ENCODE measurements around the gene ATP1A4. TPM values are rescaled to one million over a fixed set of nuclear protein-coding genes. Genes with fewer than 3 reads are reported as not detected.

ATP1A4 gene
- total RNA-seq, 2 experiments from 2014 or later: not detected

DNA sequence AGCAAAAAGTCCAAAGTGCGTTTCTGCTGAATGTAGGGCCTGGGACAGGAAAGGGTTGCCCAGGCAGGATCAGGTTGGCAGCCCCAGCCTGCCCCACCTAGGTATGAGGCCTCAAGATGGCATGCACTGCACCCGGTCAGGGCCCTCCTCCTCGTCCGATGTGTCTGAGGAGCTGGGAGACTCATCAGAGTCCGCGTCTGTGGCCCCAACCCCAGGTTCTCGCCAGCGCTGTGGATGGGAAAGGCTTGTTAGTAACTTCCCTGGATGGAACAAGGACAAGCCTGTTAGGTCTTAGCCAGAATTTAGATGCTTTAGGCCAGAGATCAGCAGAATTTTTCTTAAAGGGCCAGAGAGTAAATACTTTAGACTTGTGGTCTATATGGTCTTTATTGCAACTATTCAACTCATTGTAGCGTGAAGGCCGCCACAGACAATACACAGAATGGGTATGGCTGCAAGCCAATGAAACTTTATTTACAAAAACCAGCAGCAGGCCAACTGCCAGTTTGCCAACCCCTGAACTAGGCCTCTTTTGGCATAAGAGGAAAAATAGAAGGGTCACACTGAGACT, 66.2 kb downstream of the ATP1A4 start:
- POLR2A ChIA-PET: interaction anchor here (1.2 to 1.5 kb wide), 2 partner anchors 10 to 13 kb away, joined by 3 to 4 read pairs; no protein-coding TSS in a partner anchor
- Histone ChIP-seq H2AFZ (ENCODE audit: low read length) (no peak overlapping the region), H3K9me2 (ENCODE audit: insufficient read depth, low read length) (no peaks in the 10 kb centered on the region), H3K4me3 (ENCODE audit: low read depth, low read length, poor library complexity, severe bottlenecking) (no peak overlapping the region), H3K4me2 (ENCODE audit: low read length) (no peak overlapping the region), H3K27ac (ENCODE audit: low read depth, low read length, poor library complexity, severe bottlenecking) (no peak overlapping the region), H4K20me1 (ENCODE audit: insufficient read depth, low read length) (no peaks in the 10 kb centered on the region), H3K4me1 (ENCODE audit: insufficient read depth, low read length, poor library complexity, severe bottlenecking) (no peaks in the 10 kb centered on the region), H3K9me3 (ENCODE audit: low read length) (no peaks in the 10 kb centered on the region), H3K79me2 (ENCODE audit: insufficient read depth, low read depth, low read length) (no peaks in the 10 kb centered on the region), H3K36me3 (ENCODE audit: insufficient read depth, low read length) (peaks cover 98% of the 10 kb centered on the region)
- no peak for TF ChIP-seq EZH2phosphoT487 (IDR thresholded peaks at IDR 0.05; ENCODE audit: borderline replicate concordance, low read depth, low read length)
- TF ChIP-seq, protein P1, sequence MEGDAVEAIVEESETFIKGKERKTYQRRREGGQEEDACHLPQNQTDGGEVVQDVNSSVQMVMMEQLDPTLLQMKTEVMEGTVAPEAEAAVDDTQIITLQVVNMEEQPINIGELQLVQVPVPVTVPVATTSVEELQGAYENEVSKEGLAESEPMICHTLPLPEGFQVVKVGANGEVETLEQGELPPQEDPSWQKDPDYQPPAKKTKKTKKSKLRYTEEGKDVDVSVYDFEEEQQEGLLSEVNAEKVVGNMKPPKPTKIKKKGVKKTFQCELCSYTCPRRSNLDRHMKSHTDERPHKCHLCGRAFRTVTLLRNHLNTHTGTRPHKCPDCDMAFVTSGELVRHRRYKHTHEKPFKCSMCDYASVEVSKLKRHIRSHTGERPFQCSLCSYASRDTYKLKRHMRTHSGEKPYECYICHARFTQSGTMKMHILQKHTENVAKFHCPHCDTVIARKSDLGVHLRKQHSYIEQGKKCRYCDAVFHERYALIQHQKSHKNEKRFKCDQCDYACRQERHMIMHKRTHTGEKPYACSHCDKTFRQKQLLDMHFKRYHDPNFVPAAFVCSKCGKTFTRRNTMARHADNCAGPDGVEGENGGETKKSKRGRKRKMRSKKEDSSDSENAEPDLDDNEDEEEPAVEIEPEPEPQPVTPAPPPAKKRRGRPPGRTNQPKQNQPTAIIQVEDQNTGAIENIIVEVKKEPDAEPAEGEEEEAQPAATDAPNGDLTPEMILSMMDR (conservative IDR thresholded peaks at IDR 0.05; ENCODE audit: low read length): no peak
- BruUV-seq (replicated peaks): no TSS peak
- CTCF ChIA-PET (ENCODE audit: unreplicated experiment): no interaction called here
- DNase-seq (ENCODE audit: low spot score): no peak
- intact Hi-C loops (cut with micrococcal nuclease; ENCODE audit: unreplicated experiment): no loop called here

DNA sequence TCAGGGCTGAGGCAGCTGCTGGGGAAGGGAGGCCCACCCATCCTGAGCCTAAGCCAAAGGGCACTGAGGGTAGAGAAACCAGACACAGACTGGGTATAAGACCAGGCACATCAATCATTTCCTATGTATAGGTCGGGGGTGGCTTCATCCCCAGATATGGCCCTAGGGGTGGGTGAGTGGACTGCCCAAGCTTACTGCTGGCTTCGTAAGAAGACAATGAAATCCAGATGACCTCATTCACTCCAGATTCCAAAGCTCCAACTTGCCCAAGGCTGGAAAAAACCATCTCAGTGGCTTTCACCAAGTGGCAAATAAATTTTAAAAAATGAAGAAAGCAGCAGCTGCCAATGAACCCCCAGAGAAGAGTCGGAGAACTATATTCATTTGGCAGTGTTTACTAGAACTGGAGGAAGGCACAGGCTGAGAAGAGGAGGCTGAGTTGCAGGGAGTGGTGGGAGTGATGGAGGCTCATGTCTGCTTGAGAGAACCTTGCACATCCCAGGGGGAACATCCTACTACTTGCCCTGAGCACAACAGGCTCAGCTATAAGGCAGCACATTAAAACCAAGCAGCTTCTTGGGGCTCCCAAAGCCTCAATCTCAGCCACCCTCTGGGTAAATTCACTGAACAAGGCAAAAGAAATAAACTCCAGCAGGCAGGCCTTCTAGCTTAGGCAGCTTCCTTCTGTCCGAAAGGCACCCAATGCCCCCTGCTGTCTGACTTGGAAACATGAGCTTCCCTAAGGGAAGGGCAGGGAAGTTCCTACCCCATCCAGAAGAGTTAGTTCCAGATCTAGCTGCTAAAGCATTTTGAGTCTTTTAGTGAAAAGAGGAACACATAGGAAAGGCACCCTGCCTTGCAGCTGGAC, 67.9 kb downstream of the ATP1A4 start:
- Histone ChIP-seq H3K27ac (ENCODE audit: low read depth, low read length, poor library complexity, severe bottlenecking) (no peak overlapping the region), H3K79me2 (ENCODE audit: insufficient read depth, low read depth, low read length) (no peaks in the 10 kb centered on the region), H3K4me2 (ENCODE audit: low read length) (no peak overlapping the region), H3K9me2 (ENCODE audit: insufficient read depth, low read length) (no peaks in the 10 kb centered on the region), H4K20me1 (ENCODE audit: insufficient read depth, low read length) (no peaks in the 10 kb centered on the region), H2AFZ (ENCODE audit: low read length) (no peak overlapping the region), H3K4me3 (ENCODE audit: low read depth, low read length, poor library complexity, severe bottlenecking) (no peak overlapping the region), H3K4me1 (ENCODE audit: insufficient read depth, low read length, poor library complexity, severe bottlenecking) (no peaks in the 10 kb centered on the region), H3K36me3 (ENCODE audit: insufficient read depth, low read length) (peaks cover 98% of the 10 kb centered on the region), H3K9me3 (ENCODE audit: low read length) (no peaks in the 10 kb centered on the region)
- no TSS peak for BruUV-seq (replicated peaks)
- no peak for DNase-seq (ENCODE audit: low spot score)
- CTCF ChIA-PET (ENCODE audit: unreplicated experiment): interaction anchor here (1.1 kb wide), 1 partner anchor 26 kb away, joined by 3 read pairs; no protein-coding TSS in a partner anchor
- intact Hi-C loops (cut with micrococcal nuclease; ENCODE audit: unreplicated experiment): loop anchor here (1.0 kb wide), 1 partner anchor 26 kb away; no protein-coding TSS in a partner anchor
- POLR2A ChIA-PET: interaction anchor here (0.9 to 1.6 kb wide), 5 partner anchors 8 to 42 kb away, joined by 3 to 7 read pairs (median 4); no protein-coding TSS in a partner anchor
- TF ChIP-seq EZH2phosphoT487 (IDR thresholded peaks at IDR 0.05; ENCODE audit: borderline replicate concordance, low read depth, low read length): no peak
- TF ChIP-seq, protein P1 (conservative IDR thresholded peaks at IDR 0.05; ENCODE audit: low read length): peak; percentile 49

Data from OCI-LY7 (cell line).